Gastrocnemius medialis (tissue), 4 donors: ENCODE data around the gene WBP4.

Source experiments
- POLR2A ChIP-seq, 2 donors: fragments of 450-650 bp; IDR thresholded peaks; one replicate each; pipeline ENCODE4 v1.6.1; 2017; ENCODE audit warnings: antibody characterized with exemption in 2 of 2, mild to moderate bottlenecking in 2 of 2, moderate library complexity in 2 of 2
- TF ChIP-seq, protein P1 (sequence below), 5 experiments: fragments of 450-650 bp in 3 of 5; fragments of 200-600 bp in 2 of 5; sonication (generic) in 2 of 5; IDR thresholded peaks in 4 of 5; conservative IDR thresholded peaks in 1 of 5; 1 replicate in 4 of 5; 2 replicates in 1 of 5; pipeline ENCODE4 v1.5.1; 2016 to 2019; ENCODE audit warnings: antibody characterized with exemption in 5 of 5, mild to moderate bottlenecking in 3 of 5, moderate library complexity in 3 of 5

DNA sequence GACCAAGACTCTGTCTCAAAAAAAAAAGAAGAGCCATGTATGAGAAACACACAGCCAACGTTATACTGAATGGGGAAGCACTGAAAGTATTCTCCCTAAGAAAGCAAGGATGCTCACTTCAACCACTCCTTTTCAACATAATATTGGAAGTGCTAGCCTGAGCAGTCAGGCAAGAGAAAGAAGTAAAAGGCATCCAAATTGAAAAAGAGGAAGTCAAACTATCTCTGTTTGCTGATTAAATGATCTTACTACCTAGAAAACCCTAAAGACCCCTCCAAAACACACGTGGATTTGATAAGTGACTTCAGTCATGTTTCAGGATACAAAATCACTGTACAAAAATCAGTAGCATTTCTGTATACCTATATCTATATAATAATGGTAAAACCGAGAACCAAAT lies 16.2 kb downstream of the WBP4 start:
- TF ChIP-seq, protein P1, sequence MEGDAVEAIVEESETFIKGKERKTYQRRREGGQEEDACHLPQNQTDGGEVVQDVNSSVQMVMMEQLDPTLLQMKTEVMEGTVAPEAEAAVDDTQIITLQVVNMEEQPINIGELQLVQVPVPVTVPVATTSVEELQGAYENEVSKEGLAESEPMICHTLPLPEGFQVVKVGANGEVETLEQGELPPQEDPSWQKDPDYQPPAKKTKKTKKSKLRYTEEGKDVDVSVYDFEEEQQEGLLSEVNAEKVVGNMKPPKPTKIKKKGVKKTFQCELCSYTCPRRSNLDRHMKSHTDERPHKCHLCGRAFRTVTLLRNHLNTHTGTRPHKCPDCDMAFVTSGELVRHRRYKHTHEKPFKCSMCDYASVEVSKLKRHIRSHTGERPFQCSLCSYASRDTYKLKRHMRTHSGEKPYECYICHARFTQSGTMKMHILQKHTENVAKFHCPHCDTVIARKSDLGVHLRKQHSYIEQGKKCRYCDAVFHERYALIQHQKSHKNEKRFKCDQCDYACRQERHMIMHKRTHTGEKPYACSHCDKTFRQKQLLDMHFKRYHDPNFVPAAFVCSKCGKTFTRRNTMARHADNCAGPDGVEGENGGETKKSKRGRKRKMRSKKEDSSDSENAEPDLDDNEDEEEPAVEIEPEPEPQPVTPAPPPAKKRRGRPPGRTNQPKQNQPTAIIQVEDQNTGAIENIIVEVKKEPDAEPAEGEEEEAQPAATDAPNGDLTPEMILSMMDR (IDR thresholded peaks at IDR 0.05 in 4 of 5, conservative IDR thresholded peaks at IDR 0.05 in 1 of 5), result no peak
- no peak for TF ChIP-seq POLR2A (IDR thresholded peaks at IDR 0.05)
